Ovary (tissue), 3 donors: Measurements from ENCODE around the gene TYMP.

Experiments
- EP300 ChIP-seq: sonication (generic); formaldehyde crosslinking; IDR thresholded peaks from one replicate; pipeline ENCODE4 v1.6.1; 2017; ENCODE audit warnings: antibody characterized with exemption
- POLR2A ChIP-seq: fragments of 450-650 bp; IDR thresholded peaks from one replicate; pipeline ENCODE4 v1.6.1; 2017; ENCODE audit warnings: antibody characterized with exemption, mild to moderate bottlenecking, moderate library complexity
- TF ChIP-seq, protein P1 (sequence below), 3 donors: fragments of 450-650 bp in 2 of 3; fragments of 200-600 bp in 1 of 3; IDR thresholded peaks; one replicate each; pipeline versions ENCODE4 v1.5.1 to v1.8.0; 2016 to 2022; ENCODE audit warnings: antibody characterized with exemption in 3 of 3, mild to moderate bottlenecking in 1 of 3
- donor health status: DM: no; HTN: no; CAD: no.

DNA sequence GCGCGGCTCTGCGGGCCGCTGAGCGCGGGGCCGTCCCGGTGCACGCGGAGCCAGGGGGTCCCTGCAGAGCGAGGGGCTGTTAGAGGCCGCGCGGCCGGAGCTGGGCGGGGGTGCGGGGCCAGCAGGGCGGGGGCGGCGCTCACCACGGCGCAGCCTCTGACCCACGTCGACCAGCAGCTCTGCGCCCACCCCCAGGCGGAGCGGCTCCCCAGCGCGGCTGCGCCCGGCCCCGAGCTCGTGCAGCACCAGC lies 4.0 kb downstream of the TYMP start:
- TF ChIP-seq, protein P1, sequence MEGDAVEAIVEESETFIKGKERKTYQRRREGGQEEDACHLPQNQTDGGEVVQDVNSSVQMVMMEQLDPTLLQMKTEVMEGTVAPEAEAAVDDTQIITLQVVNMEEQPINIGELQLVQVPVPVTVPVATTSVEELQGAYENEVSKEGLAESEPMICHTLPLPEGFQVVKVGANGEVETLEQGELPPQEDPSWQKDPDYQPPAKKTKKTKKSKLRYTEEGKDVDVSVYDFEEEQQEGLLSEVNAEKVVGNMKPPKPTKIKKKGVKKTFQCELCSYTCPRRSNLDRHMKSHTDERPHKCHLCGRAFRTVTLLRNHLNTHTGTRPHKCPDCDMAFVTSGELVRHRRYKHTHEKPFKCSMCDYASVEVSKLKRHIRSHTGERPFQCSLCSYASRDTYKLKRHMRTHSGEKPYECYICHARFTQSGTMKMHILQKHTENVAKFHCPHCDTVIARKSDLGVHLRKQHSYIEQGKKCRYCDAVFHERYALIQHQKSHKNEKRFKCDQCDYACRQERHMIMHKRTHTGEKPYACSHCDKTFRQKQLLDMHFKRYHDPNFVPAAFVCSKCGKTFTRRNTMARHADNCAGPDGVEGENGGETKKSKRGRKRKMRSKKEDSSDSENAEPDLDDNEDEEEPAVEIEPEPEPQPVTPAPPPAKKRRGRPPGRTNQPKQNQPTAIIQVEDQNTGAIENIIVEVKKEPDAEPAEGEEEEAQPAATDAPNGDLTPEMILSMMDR (IDR thresholded peaks at IDR 0.05): no peak
- TF ChIP-seq POLR2A (no peak), EP300 (no peak)
